CD4-positive, CD25-positive, alpha-beta regulatory T cell (primary cell): Measurements from ENCODE around the gene ZNF205. TPM values are rescaled to one million over a fixed set of nuclear protein-coding genes. Genes with fewer than 3 reads are reported as not detected.
A peak's percentile ranks its signal among the peaks of the same experiment; 100 is the strongest.

Source experiments
- ATAC-seq, 2 donors: fragments of 150-1000 bp; cut with Tn5 transposase; one replicate each; pipeline ENCODE4 v1.10.0; 2021; ENCODE audit warnings: low read depth in 2 of 2, moderate number of reproducible peaks in 2 of 2, moderate library complexity in 1 of 2
- DNase-seq, 3 donors: peaks; one replicate each; pipeline versions ENCODE4 v3.0.0 to v3.0.0-alpha.2; 2012 to 2022; ENCODE audit warnings: mixed read lengths in 1 of 3
- H3K27ac ChIP-seq: one replicate; pipeline ENCODE4 v1.7.0; 2013; ENCODE audit warnings: mild to moderate bottlenecking, low read length; ENCODE audit not compliant: insufficient read depth, poor library complexity, severe bottlenecking
- H3K27me3 ChIP-seq: one replicate; pipeline ENCODE4 v1.7.0; 2013; ENCODE audit warnings: low read length; ENCODE audit not compliant: control insufficient read depth, insufficient read depth
- H3K36me3 ChIP-seq: one replicate; pipeline ENCODE4 v1.7.0; 2013; ENCODE audit warnings: mild to moderate bottlenecking, low read length, moderate library complexity; ENCODE audit not compliant: control insufficient read depth, insufficient read depth
- H3K4me1 ChIP-seq: 2 replicates; pipeline ENCODE4 v1.7.0; 2013; ENCODE audit warnings: mild to moderate bottlenecking, low read length; ENCODE audit not compliant: insufficient read depth, control insufficient read depth, poor library complexity, severe bottlenecking
- H3K4me3 ChIP-seq: one replicate; pipeline ENCODE4 v1.7.0; 2013; ENCODE audit warnings: low read depth, mild to moderate bottlenecking, low read length, moderate library complexity
- H3K9me3 ChIP-seq, 2 experiments: 1 replicate in 1 of 2; 2 replicates in 1 of 2; pipeline ENCODE4 v1.7.0; 2013; ENCODE audit warnings: low read length in 2 of 2, mild to moderate bottlenecking in 1 of 2, moderate library complexity in 1 of 2; ENCODE audit not compliant: control insufficient read depth in 2 of 2
- H3K27ac Mint-ChIP-seq, 3 donors: one replicate each; pipeline ENCODE4 v1.8.0; 2020 to 2022; ENCODE audit warnings: mild to moderate bottlenecking in 3 of 3, mixed read lengths in 3 of 3, moderate library complexity in 2 of 3
- H3K27me3 Mint-ChIP-seq: one replicate; pipeline ENCODE4 v1.8.0; 2022; ENCODE audit warnings: mild to moderate bottlenecking, mixed read lengths
- H3K36me3 Mint-ChIP-seq: one replicate; pipeline ENCODE4 v1.8.0; 2020; ENCODE audit warnings: mixed read lengths
- H3K4me1 Mint-ChIP-seq, 4 donors: one replicate each; pipeline ENCODE4 v1.8.0; 2020 to 2022; ENCODE audit warnings: mixed read lengths in 4 of 4, mild to moderate bottlenecking in 1 of 4
- H3K4me3 Mint-ChIP-seq, 4 donors: one replicate each; pipeline ENCODE4 v1.8.0; 2020 to 2022; ENCODE audit warnings: mild to moderate bottlenecking in 4 of 4, mixed read lengths in 4 of 4, moderate library complexity in 3 of 4
- H3K9me3 Mint-ChIP-seq, 7 donors: one replicate each; pipeline ENCODE4 v1.8.0; 2020 to 2022; ENCODE audit warnings: mixed read lengths in 7 of 7, mild to moderate bottlenecking in 3 of 7, moderate library complexity in 2 of 7
- polyA plus RNA-seq, 4 donors: library from polyadenylated mRNA; unstranded; fragments of 300-500 nt; fragmentation: Illumina TruSeq; gene quantifications; one replicate each; pipeline ENCODE4 v1.2.3, GENCODE V29; 2021
- total RNA-seq: library from RNA; stranded (reverse); gene quantifications from one replicate; pipeline ENCODE4 v1.2.3, GENCODE V29; 2022

ZNF205 gene
- total and polyA plus RNA-seq, 5 donors from 2014 or later = not detected

DNA sequence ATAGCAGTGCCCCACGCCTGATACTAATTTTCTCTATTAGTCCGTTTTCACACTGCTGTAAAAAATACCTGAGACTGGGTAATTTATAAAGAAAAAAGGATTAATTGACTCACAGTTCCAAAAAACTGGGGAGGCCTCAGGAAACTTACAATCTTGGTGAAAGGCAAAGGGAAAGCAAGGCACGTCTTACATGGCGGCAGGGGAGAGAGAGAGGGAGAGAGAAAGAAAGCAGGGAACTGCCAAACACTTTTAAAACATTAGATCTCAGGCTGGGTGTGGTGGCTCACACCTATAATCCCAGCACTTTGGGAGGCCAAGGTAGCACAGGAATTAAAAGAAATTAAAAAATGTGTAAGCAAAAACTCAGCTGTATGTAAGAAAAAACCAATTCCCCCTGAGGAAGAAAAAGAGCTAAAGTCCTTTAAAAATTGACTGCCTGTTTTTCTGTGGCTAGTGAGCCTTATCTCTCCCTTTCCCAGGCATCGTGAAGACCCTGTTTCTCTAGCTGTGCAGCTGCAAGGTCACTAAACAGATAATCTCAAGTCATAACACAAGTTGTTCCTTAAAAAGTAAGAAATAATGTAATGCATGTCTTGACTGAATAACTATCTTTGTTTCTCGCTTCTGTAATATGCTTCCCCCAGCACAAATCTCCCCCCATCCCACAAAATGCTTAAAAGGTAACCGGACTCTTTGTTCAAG, 27.3 kb upstream of the ZNF205 start:
- no peaks in the 10 kb centered on the region for H3K27me3 Mint-ChIP-seq
- DNase-seq (no peak), ATAC-seq (no peak)
- H3K4me1 ChIP-seq = peaks cover 29% of the 10 kb centered on the region
- peak overlapping the region; percentile 39 for H3K4me3 ChIP-seq
- H3K4me1 Mint-ChIP-seq = peaks cover 5 to 68% (median 31%) of the 10 kb centered on the region in 4 donors
- H3K27me3 ChIP-seq = no peaks in the 10 kb centered on the region
- H3K9me3 ChIP-seq = no peaks in the 10 kb centered on the region
- no peaks in the 10 kb centered on the region for H3K36me3 Mint-ChIP-seq
- no peaks in the 10 kb centered on the region for H3K36me3 ChIP-seq
- H3K9me3 Mint-ChIP-seq = peaks cover 0 to 3% (median 0%) of the 10 kb centered on the region in 7 donors
- H3K4me3 Mint-ChIP-seq = peak overlapping the region; percentile 26 to 90 (median 62)
- H3K27ac ChIP-seq = no peak overlapping the region
- H3K27ac Mint-ChIP-seq = peak overlapping the region; percentile 53 to 73 (median 71)

DNA sequence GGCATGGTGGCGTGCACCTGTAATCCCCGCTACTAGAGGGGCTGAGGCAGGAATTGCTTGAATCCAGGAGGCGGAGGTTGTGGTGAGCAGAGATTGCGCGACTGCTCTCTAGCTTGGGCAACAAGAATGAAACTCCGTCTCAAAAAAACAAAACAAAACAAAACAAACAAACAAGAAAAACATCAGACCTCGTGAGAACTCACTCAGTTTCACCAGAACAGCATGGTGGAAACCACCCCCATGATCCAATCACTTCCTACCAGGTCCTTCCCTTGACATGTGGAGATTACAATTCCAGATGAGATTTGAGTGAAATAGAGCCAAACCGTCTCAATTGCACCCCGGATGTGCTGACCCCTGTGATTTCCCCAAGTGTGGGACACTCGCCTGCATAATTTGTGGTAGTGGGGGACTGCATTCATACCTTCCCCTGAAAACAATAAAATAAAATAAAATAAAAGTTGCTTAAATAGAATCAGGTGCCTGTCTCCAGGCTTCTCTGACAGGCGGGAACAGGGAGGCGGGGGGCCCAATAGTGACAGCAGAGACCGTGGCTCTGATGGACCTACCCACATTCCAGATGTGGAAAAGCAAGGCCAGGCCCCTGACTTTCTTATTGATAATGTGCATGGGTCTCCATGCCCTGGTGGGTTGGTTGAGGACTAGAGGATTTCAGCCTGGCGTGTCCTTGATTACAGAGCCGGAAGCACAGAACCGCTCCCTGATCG, 26.4 kb upstream of the ZNF205 start:
- Mint-ChIP-seq H3K9me3 (no peaks in the 10 kb centered on the region), H3K27ac (peak overlapping the region; percentile 71 to 86 (median 73)), H3K4me1 (peaks cover 5 to 64% (median 28%) of the 10 kb centered on the region in 4 donors), H3K36me3 (no peaks in the 10 kb centered on the region), H3K4me3 (peak overlapping the region; percentile 53 to 90 (median 76)), H3K27me3 (no peaks in the 10 kb centered on the region)
- peak overlapping the region; percentile 37 for H3K27ac ChIP-seq
- ATAC-seq (no peak), DNase-seq (no peak)
- H3K4me1 ChIP-seq = peaks cover 26% of the 10 kb centered on the region
- peak overlapping the region; percentile 48 for H3K4me3 ChIP-seq
- no peaks in the 10 kb centered on the region for H3K36me3 ChIP-seq
- no peaks in the 10 kb centered on the region for H3K9me3 ChIP-seq
- H3K27me3 ChIP-seq = no peaks in the 10 kb centered on the region

DNA sequence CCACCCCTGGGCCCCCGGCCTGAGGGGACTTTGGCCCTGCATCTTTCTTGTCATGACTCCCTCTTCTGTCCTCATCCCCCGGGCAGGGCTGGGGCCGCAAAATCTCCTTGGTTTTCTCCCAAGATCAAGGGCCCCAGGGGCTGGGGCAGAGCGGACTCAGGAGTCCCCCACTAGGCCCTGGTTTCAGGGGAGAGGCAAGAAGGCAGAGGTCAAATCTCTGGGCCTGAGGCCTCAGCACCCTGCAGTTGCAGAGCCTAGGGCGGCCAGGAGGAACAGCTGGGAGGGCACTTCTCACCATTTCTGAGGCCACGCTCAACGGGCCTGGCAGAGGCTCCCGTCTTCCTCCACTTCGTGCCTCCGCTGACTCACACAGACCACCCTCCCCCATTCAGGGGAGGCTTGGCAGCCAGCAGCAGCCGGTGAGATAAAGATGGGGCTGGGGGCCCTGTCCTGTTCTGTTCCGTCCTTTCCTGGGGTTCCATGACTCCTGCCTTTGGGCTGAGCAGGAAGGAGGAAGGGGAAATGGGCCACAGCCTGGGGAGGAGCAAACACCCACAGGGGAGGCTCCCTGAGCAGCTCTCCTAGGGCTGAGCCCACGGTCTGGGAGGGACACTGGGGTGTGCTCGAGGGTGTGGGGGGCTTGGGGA, 25.7 kb upstream of the ZNF205 start:
- ATAC-seq (peak; percentile 73 to 80), DNase-seq (no peak)
- no peaks in the 10 kb centered on the region for H3K36me3 ChIP-seq
- peaks cover 23% of the 10 kb centered on the region for H3K4me1 ChIP-seq
- peak overlapping the region in 2 of 3 donors; percentile 62 to 71 for H3K27ac Mint-ChIP-seq
- no peaks in the 10 kb centered on the region for H3K27me3 ChIP-seq
- peak overlapping the region; percentile 37 for H3K27ac ChIP-seq
- H3K9me3 Mint-ChIP-seq = no peaks in the 10 kb centered on the region
- peak overlapping the region; percentile 53 to 90 (median 74) for H3K4me3 Mint-ChIP-seq
- peak overlapping the region; percentile 48 for H3K4me3 ChIP-seq
- no peaks in the 10 kb centered on the region for H3K9me3 ChIP-seq
- peaks cover 5 to 65% (median 26%) of the 10 kb centered on the region in 4 donors for H3K4me1 Mint-ChIP-seq
- no peaks in the 10 kb centered on the region for H3K36me3 Mint-ChIP-seq
- H3K27me3 Mint-ChIP-seq = no peaks in the 10 kb centered on the region

DNA sequence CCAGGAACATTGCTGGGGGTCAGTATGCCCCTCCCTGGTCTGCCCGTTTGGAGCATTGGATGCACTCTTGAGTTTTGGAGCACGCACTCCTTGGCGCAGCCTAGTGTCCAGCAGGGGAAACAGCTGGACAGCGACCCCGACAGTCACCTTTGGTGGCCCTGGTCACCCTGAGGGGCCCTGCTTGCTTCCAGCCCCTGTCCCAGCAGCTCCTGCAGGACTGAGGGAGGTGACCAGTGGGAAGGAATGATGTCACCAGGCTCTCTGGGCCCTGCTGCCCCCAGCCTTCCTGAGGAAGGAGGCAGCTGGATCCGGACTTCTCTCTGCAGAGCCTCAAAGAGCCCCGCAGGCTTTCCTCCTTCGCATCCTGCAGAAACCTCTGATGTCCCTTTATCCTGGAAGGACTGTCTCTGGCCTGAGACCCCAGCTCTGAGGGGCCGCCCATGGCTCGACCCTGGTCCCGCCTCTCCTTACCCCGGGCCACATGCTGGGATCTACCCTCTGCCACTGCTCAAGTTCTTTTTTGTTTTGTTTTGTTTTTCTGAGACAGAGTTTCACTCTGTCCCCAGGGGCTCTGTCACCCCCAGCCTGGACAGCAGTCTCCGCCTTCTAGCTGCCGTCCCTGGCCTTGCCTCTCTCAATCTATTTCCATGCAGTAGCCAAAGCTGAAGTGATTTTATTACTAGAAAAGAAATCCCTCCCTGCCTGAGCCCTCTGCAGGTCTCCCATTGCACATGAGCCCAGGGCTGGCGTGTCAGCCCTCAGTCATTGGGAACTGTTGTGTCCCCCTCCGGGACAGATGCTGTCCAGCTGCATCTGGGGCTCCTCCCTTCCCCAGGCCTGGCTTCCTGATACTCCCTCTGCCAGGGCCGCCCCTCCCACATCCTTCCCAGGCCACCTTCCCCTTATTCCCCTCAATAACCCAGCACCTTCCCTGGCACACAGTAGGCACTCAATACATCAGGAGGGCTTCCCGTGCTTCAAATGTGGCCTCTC, 24.8 kb upstream of the ZNF205 start:
- Histone ChIP-seq H3K27me3 (no peaks in the 10 kb centered on the region), H3K9me3 (no peaks in the 10 kb centered on the region), H3K27ac (peak overlapping the region; percentile 37), H3K36me3 (no peaks in the 10 kb centered on the region), H3K4me1 (peaks cover 23% of the 10 kb centered on the region), H3K4me3 (peak overlapping the region; percentile 48)
- Mint-ChIP-seq H3K4me3 (peak overlapping the region; percentile 72 to 90 (median 78)), H3K27ac (peak overlapping the region; percentile 34 to 89 (median 87)), H3K4me1 (peaks cover 5 to 65% (median 26%) of the 10 kb centered on the region in 4 donors), H3K36me3 (no peaks in the 10 kb centered on the region), H3K27me3 (no peaks in the 10 kb centered on the region), H3K9me3 (no peaks in the 10 kb centered on the region)
- DNase-seq (no peak), ATAC-seq (no peak)

DNA sequence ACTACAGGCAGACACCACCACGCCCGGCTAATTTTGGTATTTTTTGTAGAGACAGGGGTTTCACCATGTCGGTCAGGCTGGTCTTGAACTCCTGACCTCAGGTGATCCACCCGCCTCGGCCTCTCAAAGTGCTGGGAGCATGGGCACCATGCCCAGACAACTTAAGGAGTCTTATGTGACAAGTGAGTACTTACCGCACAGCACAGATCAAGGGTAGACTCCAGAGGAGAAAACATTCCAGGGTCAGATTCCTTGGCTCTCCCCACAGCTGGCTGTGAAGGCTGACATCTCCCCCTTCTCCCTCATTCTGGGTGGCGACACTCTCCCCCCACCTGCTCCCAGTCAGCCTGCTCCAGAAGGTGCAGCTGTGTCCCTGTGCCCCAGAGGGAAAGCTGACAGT, 23.9 kb upstream of the ZNF205 start:
- no peaks in the 10 kb centered on the region for H3K27me3 Mint-ChIP-seq
- no peak overlapping the region for H3K4me3 ChIP-seq
- peak overlapping the region; percentile 34 to 87 (median 86) for H3K27ac Mint-ChIP-seq
- peaks cover 5 to 64% (median 24%) of the 10 kb centered on the region in 4 donors for H3K4me1 Mint-ChIP-seq
- peaks cover 23% of the 10 kb centered on the region for H3K4me1 ChIP-seq
- no peaks in the 10 kb centered on the region for H3K27me3 ChIP-seq
- H3K27ac ChIP-seq = no peak overlapping the region
- DNase-seq (no peak), ATAC-seq (no peak)
- peak overlapping the region in 2 of 4 donors; percentile 52 to 90 for H3K4me3 Mint-ChIP-seq
- no peaks in the 10 kb centered on the region for H3K9me3 Mint-ChIP-seq
- no peaks in the 10 kb centered on the region for H3K36me3 Mint-ChIP-seq
- H3K36me3 ChIP-seq = no peaks in the 10 kb centered on the region
- no peaks in the 10 kb centered on the region for H3K9me3 ChIP-seq

DNA sequence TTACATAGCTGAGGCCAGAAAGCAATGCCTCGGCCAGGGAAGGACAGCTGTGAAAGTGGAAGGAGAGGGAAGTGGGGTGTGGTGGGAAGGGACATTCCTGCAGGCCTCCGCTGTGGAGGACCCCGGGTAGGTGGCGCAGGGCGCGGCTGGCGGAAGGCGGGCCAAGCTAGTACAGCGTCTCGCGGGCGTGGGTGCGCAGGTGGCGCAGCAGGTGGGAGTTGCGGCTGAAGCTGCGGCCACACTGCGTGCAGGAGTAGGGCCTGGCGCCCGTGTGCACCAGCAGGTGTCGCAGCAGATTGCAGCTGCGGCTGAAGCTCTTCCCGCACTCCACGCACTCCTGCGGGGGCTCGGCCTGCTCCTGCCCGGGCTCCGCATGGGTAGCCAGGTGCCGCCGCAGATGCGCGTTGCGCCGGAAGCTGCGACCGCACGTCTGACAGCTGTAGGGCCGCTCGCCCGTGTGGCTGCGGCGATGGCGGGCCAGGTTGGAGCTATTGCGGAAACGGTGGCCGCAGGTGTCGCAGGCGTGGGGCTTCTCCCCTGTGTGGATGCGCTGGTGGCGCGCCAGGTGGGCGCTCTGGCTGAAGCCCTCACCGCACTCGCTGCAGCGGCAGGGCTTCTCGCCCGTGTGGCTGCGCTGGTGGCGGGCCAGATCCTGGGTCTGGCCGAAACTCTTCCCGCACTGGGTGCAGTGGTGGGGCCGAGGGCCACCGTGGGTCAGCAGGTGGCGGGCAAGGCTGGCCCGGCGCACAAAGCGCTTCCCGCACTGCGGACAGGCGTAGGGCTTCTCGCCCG, 23.3 kb upstream of the ZNF205 start:
- ATAC-seq (no peak), DNase-seq (no peak)
- H3K27me3 ChIP-seq = no peaks in the 10 kb centered on the region
- H3K4me3 Mint-ChIP-seq = peak overlapping the region in 1 of 4 donors; percentile 90
- no peak overlapping the region for H3K4me3 ChIP-seq
- H3K27ac Mint-ChIP-seq = no peak overlapping the region
- no peaks in the 10 kb centered on the region for H3K9me3 ChIP-seq
- H3K4me1 Mint-ChIP-seq = peaks cover 5 to 61% (median 23%) of the 10 kb centered on the region in 4 donors
- H3K9me3 Mint-ChIP-seq = no peaks in the 10 kb centered on the region
- no peak overlapping the region for H3K27ac ChIP-seq
- no peaks in the 10 kb centered on the region for H3K27me3 Mint-ChIP-seq
- H3K4me1 ChIP-seq = peaks cover 25% of the 10 kb centered on the region
- H3K36me3 Mint-ChIP-seq = no peaks in the 10 kb centered on the region
- H3K36me3 ChIP-seq = no peaks in the 10 kb centered on the region
